NB4 (cell line): ENCODE measurements around the gene SMU1.

Experiments used
- CTCF ChIP-seq: IDR thresholded peaks from one replicate; pipeline ENCODE4 v1.5.1; 2012; ENCODE audit warnings: low read depth, low read length
- MYC ChIP-seq: IDR thresholded peaks from 2 replicates; pipeline ENCODE4 v1.6.1; 2011; ENCODE audit warnings: low read depth, low read length
- POLR2A ChIP-seq: IDR thresholded peaks from 2 replicates; pipeline ENCODE4 v1.6.1; 2011; ENCODE audit warnings: mild to moderate bottlenecking; ENCODE audit not compliant: insufficient read length; ENCODE audit errors: extremely low read depth

- TF ChIP-seq MYC (no peak), CTCF (no peak), POLR2A (no peak)
These were observed 62.4 kb downstream of the SMU1 start for GRCh38 chr9:33013962-33014664.
